Progenitor cell of endocrine pancreas (in vitro differentiated cells): ENCODE data around the gene ITPK1. TPM values are rescaled to one million over a fixed set of nuclear protein-coding genes. Genes with fewer than 3 reads are reported as not detected.

Experiments used
- DNase-seq: peaks from one replicate; pipeline ENCODE4 v3.0.0; 2021; ENCODE audit warnings: low spot score; ENCODE audit not compliant: unreplicated experiment
- H3K27ac Mint-ChIP-seq: 2 replicates; pipeline ENCODE4 v1.8.0; 2021; ENCODE audit warnings: mild to moderate bottlenecking, moderate library complexity, mixed read lengths
- H3K27me3 Mint-ChIP-seq: 2 replicates; pipeline ENCODE4 v1.8.0; 2021; ENCODE audit warnings: mixed read lengths
- H3K36me3 Mint-ChIP-seq: 2 replicates; pipeline ENCODE4 v1.8.0; 2022; ENCODE audit warnings: mixed read lengths; ENCODE audit not compliant: insufficient read depth
- H3K4me1 Mint-ChIP-seq: 2 replicates; pipeline ENCODE4 v1.8.0; 2021; ENCODE audit warnings: low read depth, mixed read lengths
- H3K4me3 Mint-ChIP-seq: 2 replicates; pipeline ENCODE4 v1.8.0; 2021; ENCODE audit warnings: low read depth, mild to moderate bottlenecking, moderate library complexity, mixed read lengths
- H3K9me3 Mint-ChIP-seq: 2 replicates; pipeline ENCODE4 v1.8.0; 2021; ENCODE audit warnings: low read depth, mixed read lengths
- CTCF ChIP-seq: fragments of 200-600 bp; sonication (generic); IDR thresholded peaks from one replicate; pipeline ENCODE4 v1.5.0; 2021; ENCODE audit warnings: antibody characterized with exemption, mild to moderate bottlenecking; ENCODE audit not compliant: unreplicated experiment
- total RNA-seq: library from RNA; stranded (reverse); gene quantifications from 2 replicates; pipeline ENCODE4 v1.2.1, GENCODE V29; 2021

Gene ITPK1
- total RNA-seq, 1 donor from 2014 or later = 72.0 TPM

- no peak for TF ChIP-seq CTCF
- Mint-ChIP-seq H3K36me3 (no peaks in the 10 kb centered on the region), H3K4me3 (no peak overlapping the region), H3K9me3 (no peaks in the 10 kb centered on the region), H3K27ac (peak overlapping the region; percentile 62), H3K27me3 (peaks cover 2% of the 10 kb centered on the region), H3K4me1 (no peaks in the 10 kb centered on the region)
- no peak for DNase-seq
Measured at GRCh38 chr14:92931681-92932447, 183.9 kb downstream of the ITPK1 start.

GRCh38 chr14:92930737-92931602, 184.8 kb downstream of the ITPK1 start:
- H3K27ac Mint-ChIP-seq = no peak overlapping the region
- no peaks in the 10 kb centered on the region for H3K9me3 Mint-ChIP-seq

GRCh38 chr14:92929689-92930608, 185.8 kb downstream of the ITPK1 start:
- Mint-ChIP-seq H3K9me3 (no peaks in the 10 kb centered on the region), H3K4me3 (no peak overlapping the region), H3K27ac (no peak overlapping the region), H3K27me3 (peaks cover 14% of the 10 kb centered on the region), H3K36me3 (no peaks in the 10 kb centered on the region), H3K4me1 (no peaks in the 10 kb centered on the region)
- DNase-seq = no peak
- no peak for TF ChIP-seq CTCF

More at GRCh38 chr14:92930737-92931602, 184.8 kb downstream of the ITPK1 start:
- H3K4me1 Mint-ChIP-seq = no peaks in the 10 kb centered on the region
- no peak for TF ChIP-seq CTCF
- peaks cover 6% of the 10 kb centered on the region for H3K27me3 Mint-ChIP-seq
- DNase-seq = no peak
- no peaks in the 10 kb centered on the region for H3K36me3 Mint-ChIP-seq
- no peak overlapping the region for H3K4me3 Mint-ChIP-seq

- no peaks in the 10 kb centered on the region for H3K9me3 Mint-ChIP-seq
- no peak overlapping the region for H3K4me3 Mint-ChIP-seq
- no peak for TF ChIP-seq CTCF
- H3K27ac Mint-ChIP-seq = no peak overlapping the region
- no peaks in the 10 kb centered on the region for H3K4me1 Mint-ChIP-seq
- H3K27me3 Mint-ChIP-seq = peaks cover 20% of the 10 kb centered on the region
- H3K36me3 Mint-ChIP-seq = no peaks in the 10 kb centered on the region
- no peak for DNase-seq
Measured at GRCh38 chr14:92928961-92929688, 186.6 kb downstream of the ITPK1 start.
